Liver (tissue), 9 donors: ENCODE data around the gene PFDN4. TPM values are rescaled to one million over a fixed set of nuclear protein-coding genes. Genes with fewer than 3 reads are reported as not detected.

Experiments used
- DNase-seq: peaks from one replicate; pipeline ENCODE4 v3.0.0-alpha.2; 2017; ENCODE audit warnings: low spot score
- H3K27ac ChIP-seq, 2 donors: one replicate each; pipeline ENCODE4 v1.7.0; 2013; ENCODE audit warnings: inconsistent platforms in 2 of 2, low read length in 2 of 2, control low read depth in 1 of 2, low read depth in 1 of 2, mild to moderate bottlenecking in 1 of 2
- H3K27me3 ChIP-seq, 4 donors: one replicate each; pipeline versions ENCODE4 v1.6.1 to v1.7.0; 2013; ENCODE audit warnings: low read length in 3 of 4, inconsistent platforms in 1 of 4, mild to moderate bottlenecking in 1 of 4, moderate library complexity in 1 of 4; ENCODE audit not compliant: control insufficient read depth in 4 of 4, insufficient read depth in 4 of 4
- H3K36me3 ChIP-seq, 4 donors: one replicate each; pipeline versions ENCODE4 v1.6.1 to v1.7.0; 2013; ENCODE audit warnings: low read length in 3 of 4, mild to moderate bottlenecking in 3 of 4, low read depth in 1 of 4, moderate library complexity in 1 of 4; ENCODE audit not compliant: control insufficient read depth in 4 of 4, insufficient read depth in 3 of 4
- H3K4me1 ChIP-seq, 4 donors: one replicate each; pipeline versions ENCODE4 v1.6.1 to v1.7.0; 2013; ENCODE audit warnings: low read length in 3 of 4, mild to moderate bottlenecking in 3 of 4, moderate library complexity in 1 of 4; ENCODE audit not compliant: control insufficient read depth in 4 of 4, insufficient read depth in 4 of 4
- H3K4me3 ChIP-seq, 3 donors: one replicate each; pipeline versions ENCODE4 v1.6.1 to v1.7.0; 2013; ENCODE audit warnings: low read length in 3 of 3, control low read depth in 1 of 3, low read depth in 1 of 3, mild to moderate bottlenecking in 1 of 3
- H3K9ac ChIP-seq, 2 donors: one replicate each; pipeline ENCODE4 v1.7.0; 2013; ENCODE audit warnings: low read length in 2 of 2, mild to moderate bottlenecking in 2 of 2, moderate library complexity in 2 of 2, control low read depth in 1 of 2, low read depth in 1 of 2
- H3K9me3 ChIP-seq, 4 donors: one replicate each; pipeline versions ENCODE4 v1.6.1 to v1.7.0; 2013; ENCODE audit warnings: low read length in 3 of 4; ENCODE audit not compliant: control insufficient read depth in 4 of 4
- ATF3 ChIP-seq: IDR thresholded peaks from 2 replicates; pipeline ENCODE4 v1.6.1; 2016; ENCODE audit warnings: antibody characterized with exemption
- CTCF ChIP-seq: fragments of 150-350 bp; IDR thresholded peaks from 2 replicates; pipeline ENCODE4 v1.5.1; 2017; ENCODE audit warnings: improper control_type of control experiment, low read depth, low read length; ENCODE audit not compliant: missing input control
- EGR1 ChIP-seq, 2 donors: IDR thresholded peaks; 2 replicates each; pipeline ENCODE4 v1.6.1; 2016 to 2018; ENCODE audit warnings: antibody characterized with exemption in 2 of 2, low read depth in 2 of 2
- FOXA1 ChIP-seq: IDR thresholded peaks from 2 replicates; pipeline ENCODE4 v1.6.1; 2016; ENCODE audit warnings: antibody characterized with exemption
- FOXA2 ChIP-seq: IDR thresholded peaks from 2 replicates; pipeline ENCODE4 v1.6.1; 2016; ENCODE audit warnings: antibody characterized with exemption
- GABPA ChIP-seq, 2 donors: IDR thresholded peaks in 1 of 2; conservative IDR thresholded peaks in 1 of 2; 2 replicates each; pipeline ENCODE4 v1.6.1; 2016; ENCODE audit warnings: antibody characterized with exemption in 2 of 2, mild to moderate bottlenecking in 1 of 2, moderate library complexity in 1 of 2
- HNF4A ChIP-seq, 2 donors: conservative IDR thresholded peaks; 2 replicates each; pipeline ENCODE4 v1.6.1; 2016; ENCODE audit warnings: antibody characterized with exemption in 2 of 2, mild to moderate bottlenecking in 2 of 2
- HNF4G ChIP-seq: IDR thresholded peaks from 2 replicates; pipeline ENCODE4 v1.6.1; 2016; ENCODE audit warnings: antibody characterized with exemption
- JUND ChIP-seq, 2 donors: IDR thresholded peaks; 2 replicates each; pipeline ENCODE4 v1.6.1; 2016; ENCODE audit warnings: antibody characterized with exemption in 2 of 2
- MAX ChIP-seq: IDR thresholded peaks from 2 replicates; pipeline ENCODE4 v1.6.1; 2016; ENCODE audit warnings: antibody characterized with exemption
- NR2F2 ChIP-seq: IDR thresholded peaks from 2 replicates; pipeline ENCODE4 v1.6.1; 2016; ENCODE audit warnings: antibody characterized with exemption
- RAD21 ChIP-seq, 2 donors: IDR thresholded peaks; 2 replicates each; pipeline ENCODE4 v1.6.1; 2016; ENCODE audit warnings: antibody characterized with exemption in 2 of 2, mild to moderate bottlenecking in 2 of 2
- REST ChIP-seq: IDR thresholded peaks from 2 replicates; pipeline ENCODE4 v1.6.1; 2016; ENCODE audit warnings: antibody characterized with exemption, mild to moderate bottlenecking
- RXRA ChIP-seq, 2 donors: IDR thresholded peaks; 2 replicates each; pipeline ENCODE4 v1.6.1; 2017 to 2018; ENCODE audit warnings: antibody characterized with exemption in 2 of 2, mild to moderate bottlenecking in 1 of 2
- SP1 ChIP-seq: IDR thresholded peaks from 2 replicates; pipeline ENCODE4 v1.6.1; 2018; ENCODE audit warnings: antibody characterized with exemption, mild to moderate bottlenecking
- TAF1 ChIP-seq: conservative IDR thresholded peaks from 2 replicates; pipeline ENCODE4 v1.6.1; 2016; ENCODE audit warnings: antibody characterized with exemption, mild to moderate bottlenecking
- YY1 ChIP-seq: IDR thresholded peaks from 2 replicates; pipeline ENCODE4 v1.6.1; 2016; ENCODE audit warnings: antibody characterized with exemption, mild to moderate bottlenecking
- ZBTB33 ChIP-seq: IDR thresholded peaks from 2 replicates; pipeline ENCODE4 v1.6.1; 2016; ENCODE audit warnings: antibody characterized with exemption
- WGBS: extraction: QIAGEN DNeasy Blood & Tissue Kit; methylation state at CpG from one replicate; pipeline ENCODE4 v1.1.7; 2013; 5-methylcytosine and 5-hydroxymethylcytosine counted together
- polyA plus RNA-seq, 2 donors: library from polyadenylated mRNA; stranded (reverse) in 1 of 2; unstranded in 1 of 2; fragments of 200-250 nt in 1 of 2; fragments of >200 nt in 1 of 2; fragmentation: Nextera tagmentation in 1 of 2; extraction: Ambion mirVana in 1 of 2; gene quantifications; one replicate each; pipeline versions ENCODE4 v1.2.1 to v1.2.3, GENCODE V29; 2013 to 2015
- total RNA-seq, 2 donors: library from RNA; depleted of rRNA; stranded (reverse); fragments of >200 nt; gene quantifications; one replicate each; pipeline ENCODE4 v1.2.3, GENCODE V29; 2014
- donor health status: healthy.
- donor health status: healthy.
- donor health status: healthy.
- donor health status: healthy.
- donor health status: healthy.

The PFDN4 gene
- total and polyA plus RNA-seq, 4 donors: 12.9 to 17.3 (median 13.5) TPM

GRCh38 chr20:54220722-54221121 lies 12.8 kb downstream of the PFDN4 start:
- Histone ChIP-seq H3K27ac (peak overlapping the region; percentile 41 to 81), H3K4me1 (peaks cover 5 to 14% (median 14%) of the 10 kb centered on the region in 4 donors), H3K36me3 (peaks cover 0 to 5% (median 2%) of the 10 kb centered on the region in 4 donors), H3K9ac (no peak overlapping the region), H3K4me3 (no peak overlapping the region), H3K9me3 (no peaks in the 10 kb centered on the region), H3K27me3 (no peaks in the 10 kb centered on the region)
- DNase-seq: no peak
- no peak for TF ChIP-seq TAF1
- TF ChIP-seq FOXA2: no peak
- no peak for TF ChIP-seq NR2F2
- TF ChIP-seq HNF4G: no peak
- no peak for TF ChIP-seq SP1
- no peak for TF ChIP-seq REST
- TF ChIP-seq FOXA1: no peak
- TF ChIP-seq MAX: no peak
- no peak for TF ChIP-seq HNF4A (conservative IDR thresholded peaks at IDR 0.05)
- TF ChIP-seq CTCF: no peak
- TF ChIP-seq EGR1 (IDR thresholded peaks at IDR 0.05; ENCODE audit: low read depth in 2 of 2): no peak
- TF ChIP-seq ZBTB33: no peak
- no peak for TF ChIP-seq GABPA (IDR thresholded peaks at IDR 0.05 in 1 of 2, conservative IDR thresholded peaks at IDR 0.05 in 1 of 2)
- 88% methylated on average over 6 of the region's 6 CpGs for WGBS

- no peak for DNase-seq
- no peak overlapping the region for H3K4me3 ChIP-seq
- H3K4me1 ChIP-seq: peaks cover 5 to 14% (median 14%) of the 10 kb centered on the region in 4 donors
- peak overlapping the region; percentile 52 to 81 for H3K27ac ChIP-seq
- no peaks in the 10 kb centered on the region for H3K27me3 ChIP-seq
- H3K9ac ChIP-seq: no peak overlapping the region
- H3K9me3 ChIP-seq: no peaks in the 10 kb centered on the region
- WGBS: 22% methylated on average over 4 of the region's 4 CpGs
- peaks cover 0 to 5% (median 2%) of the 10 kb centered on the region in 4 donors for H3K36me3 ChIP-seq
- TF ChIP-seq ZBTB33 (peak; percentile 72), FOXA2 (peak; percentile 28), NR2F2 (no peak), EGR1 (IDR thresholded peaks at IDR 0.05; ENCODE audit: low read depth in 2 of 2) (peak in 1 of 2 donors; percentile 54), HNF4G (no peak), GABPA (IDR thresholded peaks at IDR 0.05 in 1 of 2, conservative IDR thresholded peaks at IDR 0.05 in 1 of 2) (peak; percentile 38 to 81), REST (peak; percentile 68), JUND (IDR thresholded peaks at IDR 0.05) (peak in 1 of 2 donors; percentile 84), TAF1 (no peak), RAD21 (IDR thresholded peaks at IDR 0.05) (peak; percentile 27 to 61), SP1 (peak; percentile 62), ATF3 (no peak), YY1 (peak; percentile 70), FOXA1 (no peak), RXRA (IDR thresholded peaks at IDR 0.05) (peak; percentile 24 to 88)
Measured at GRCh38 chr20:54221353-54221752, 13.5 kb downstream of the PFDN4 start.
